IMR-90 (cell line): ENCODE results near the gene ATXN3L. TPM values are rescaled to one million over a fixed set of nuclear protein-coding genes. Genes with fewer than 3 reads are reported as not detected.

Experiments
- ATAC-seq: fragments of 200-7000 bp; cut with Tn5 transposase; 2 replicates; pipeline ENCODE4 v1.9.1; 2020; ENCODE audit warnings: low read depth, mild to moderate bottlenecking, moderate library complexity
- BruUV-seq: library from RNA; stranded (reverse); fragments of 400-500 nt; replicated peaks from 2 replicates; lab custom pipeline; 2021; lab: Mats Ljungman, UMichigan
- CTCF ChIA-PET: fragments of 300-600 bp; formaldehyde crosslinking; extraction: SDS; loops from one replicate; lab custom pipeline; 2021; ENCODE audit warnings: antibody characterized with exemption; lab: Yijun Ruan, JAX
- POLR2A ChIA-PET: fragments of 300-600 bp; sonication (Branson Sonifier 250); formaldehyde crosslinking; loops from one replicate; lab custom pipeline; 2022; ENCODE audit warnings: antibody characterized with exemption; ENCODE audit not compliant: unreplicated experiment; lab: Charles Lee
- DNase-seq: peaks from one replicate; pipeline ENCODE4 v3.0.0; 2013
- H2AFZ ChIP-seq: replicated peaks from 2 replicates; pipeline ENCODE3; 2013; ENCODE audit warnings: low read length, mild to moderate bottlenecking; ENCODE audit not compliant: poor library complexity
- H2AK5ac ChIP-seq: 2 replicates; pipeline ENCODE4 v1.6.1; 2013; ENCODE audit warnings: low read depth, low read length, inconsistent platforms
- H2AK9ac ChIP-seq: replicated peaks from 2 replicates; pipeline ENCODE3; 2013; ENCODE audit warnings: mild to moderate bottlenecking, low read depth, low read length, moderate library complexity; ENCODE audit not compliant: poor library complexity
- H2BK120ac ChIP-seq: 2 replicates; pipeline ENCODE4 v1.6.1; 2013; ENCODE audit warnings: low read depth, low read length, inconsistent platforms
- H2BK15ac ChIP-seq: 3 replicates; pipeline ENCODE4 v1.6.1; 2013; ENCODE audit warnings: low read depth, low read length, inconsistent platforms
- H2BK20ac ChIP-seq: 2 replicates; pipeline ENCODE4 v1.6.1; 2013; ENCODE audit warnings: low read depth, mild to moderate bottlenecking, inconsistent platforms, low read length, moderate library complexity
- H2BK5ac ChIP-seq: 2 replicates; pipeline ENCODE4 v1.6.1; 2013; ENCODE audit warnings: mild to moderate bottlenecking, low read depth, low read length, inconsistent platforms; ENCODE audit not compliant: poor library complexity, severe bottlenecking
- H3K14ac ChIP-seq: replicated peaks from 2 replicates; pipeline ENCODE4 v1.6.1; 2013; ENCODE audit warnings: low read depth, low read length, inconsistent platforms
- H3K18ac ChIP-seq: 2 replicates; pipeline ENCODE4 v1.6.1; 2013; ENCODE audit warnings: low read depth, low read length, control low read depth
- H3K23ac ChIP-seq: 2 replicates; pipeline ENCODE4 v1.6.1; 2013; ENCODE audit warnings: low read depth, low read length, inconsistent platforms
- H3K27ac ChIP-seq: 2 replicates; pipeline ENCODE4 v1.5.1; 2013; ENCODE audit warnings: mild to moderate bottlenecking, control low read depth, low read length; ENCODE audit not compliant: insufficient read depth
- H3K27me3 ChIP-seq: 2 replicates; pipeline ENCODE4 v1.6.1; 2013; ENCODE audit warnings: low read length; ENCODE audit not compliant: control insufficient read depth, insufficient read depth
- H3K36me3 ChIP-seq: 2 replicates; pipeline ENCODE4 v1.6.1; 2013; ENCODE audit warnings: low read length, mixed read lengths; ENCODE audit not compliant: control insufficient read depth, insufficient read depth
- H3K4ac ChIP-seq: 2 replicates; pipeline ENCODE4 v1.6.1; 2013; ENCODE audit warnings: low read depth, low read length, inconsistent platforms
- H3K4me1 ChIP-seq: 2 replicates; pipeline ENCODE4 v1.6.1; 2013; ENCODE audit warnings: low read length, mixed read lengths; ENCODE audit not compliant: control insufficient read depth, insufficient read depth
- H3K4me2 ChIP-seq: 2 replicates; pipeline ENCODE4 v1.6.1; 2013; ENCODE audit warnings: low read depth, mild to moderate bottlenecking, control low read depth, low read length, moderate library complexity
- H3K4me3 ChIP-seq: 2 replicates; pipeline ENCODE4 v1.5.1; 2013; ENCODE audit warnings: low read depth, mild to moderate bottlenecking, control low read depth, low read length, moderate library complexity; ENCODE audit not compliant: insufficient read depth
- H3K56ac ChIP-seq: 2 replicates; pipeline ENCODE4 v1.6.1; 2013; ENCODE audit warnings: low read length, inconsistent platforms; ENCODE audit not compliant: insufficient read depth; ENCODE audit errors: extremely low read depth
- H3K79me1 ChIP-seq, 2 experiments: 2 replicates each; pipeline ENCODE4 v1.6.1; 2013; ENCODE audit warnings: low read length in 2 of 2, inconsistent platforms in 1 of 2, low read depth in 1 of 2
- H3K9ac ChIP-seq: 2 replicates; pipeline ENCODE4 v1.6.1; 2013; ENCODE audit warnings: low read depth, low read length, control low read depth
- H3K9me1 ChIP-seq: 2 replicates; pipeline ENCODE4 v1.6.1; 2013; ENCODE audit warnings: low read length, inconsistent platforms; ENCODE audit not compliant: insufficient read depth
- H3K9me3 ChIP-seq: 2 replicates; pipeline ENCODE4 v1.6.1; 2013; ENCODE audit warnings: low read length; ENCODE audit not compliant: control insufficient read depth, insufficient read depth
- H4K20me1 ChIP-seq: 2 replicates; pipeline ENCODE4 v1.6.1; 2013; ENCODE audit warnings: low read length, inconsistent platforms; ENCODE audit not compliant: insufficient read depth
- H4K5ac ChIP-seq: 2 replicates; pipeline ENCODE4 v1.6.1; 2013; ENCODE audit warnings: mild to moderate bottlenecking, low read depth, low read length, control low read depth
- H4K8ac ChIP-seq, 2 experiments: 2 replicates each; pipeline ENCODE4 v1.6.1; 2013; ENCODE audit warnings: low read depth in 2 of 2, low read length in 2 of 2, control low read depth in 1 of 2, inconsistent platforms in 1 of 2
- H4K91ac ChIP-seq: 2 replicates; pipeline ENCODE4 v1.6.1; 2013; ENCODE audit warnings: low read depth, low read length, inconsistent platforms; ENCODE audit not compliant: insufficient read depth
- BHLHE40 ChIP-seq: fragments of 150-350 bp; IDR thresholded peaks from 2 replicates; pipeline ENCODE4 v1.6.1; 2016; ENCODE audit warnings: mild to moderate bottlenecking, low read depth, low read length
- CHD1 ChIP-seq: IDR thresholded peaks from 2 replicates; pipeline ENCODE4 v1.6.1; 2012; ENCODE audit warnings: low read depth, low read length, improper control_type of control experiment
- CTCF ChIP-seq: conservative IDR thresholded peaks from 2 replicates; pipeline ENCODE4 v1.5.1; 2012; ENCODE audit warnings: mild to moderate bottlenecking, low read depth, low read length, improper control_type of control experiment
- ELK1 ChIP-seq: fragments of 150-350 bp; IDR thresholded peaks from 2 replicates; pipeline ENCODE4 v1.6.1; 2016; ENCODE audit warnings: low read depth, mild to moderate bottlenecking, low read length, moderate library complexity, borderline replicate concordance
- NFE2L2 ChIP-seq: fragments of 150-350 bp; IDR thresholded peaks from 2 replicates; pipeline ENCODE4 v1.6.1; 2016; ENCODE audit warnings: low read depth, mild to moderate bottlenecking, low read length
- POLR2A ChIP-seq: IDR thresholded peaks from 2 replicates; pipeline ENCODE4 v1.6.1; 2012; ENCODE audit warnings: mild to moderate bottlenecking, low read depth, low read length
- RFX5 ChIP-seq: IDR thresholded peaks from 2 replicates; pipeline ENCODE4 v1.8.0; 2012; ENCODE audit warnings: low read depth, mild to moderate bottlenecking, low read length, moderate library complexity
- SMC3 ChIP-seq: fragments of 150-350 bp; IDR thresholded peaks from 2 replicates; pipeline ENCODE4 v1.6.1; 2016; ENCODE audit warnings: low read depth, mild to moderate bottlenecking, antibody characterized with exemption, low read length, moderate library complexity
- WGBS, 2 experiments: methylation state at CpG; one replicate each; pipeline versions ENCODE4 v1.1.5 to v1.1.7; 2013; ENCODE audit warnings: missing lambda C conversion rate in 2 of 2; ENCODE audit not compliant: insufficient read length in 1 of 2; ENCODE audit errors: extremely low coverage in 2 of 2; 5-methylcytosine and 5-hydroxymethylcytosine counted together
- dilution Hi-C: fragments of 300-500 bp; cut with HindIII; formaldehyde crosslinking; loops from one replicate; pipeline ENCODE4 v1.14.3; 2018; ENCODE audit warnings: low sequenced_read_pairs; ENCODE audit not compliant: unreplicated experiment
- in situ Hi-C: fragments of 300-500 bp; cut with MboI; formaldehyde crosslinking; loops from 3 replicates; pipeline ENCODE4 v1.14.3; 2019; ENCODE audit warnings: low sequenced_read_pairs, inconsistent platforms, mixed read lengths
- intact Hi-C: fragments of 100-400 bp; cut with micrococcal nuclease; formaldehyde crosslinking; loops from 2 replicates; pipeline ENCODE4 v1.10.0; 2022
- polyA plus RNA-seq, 3 experiments: library from polyadenylated mRNA; depleted of rRNA; stranded (reverse); fragments of >200 nt; gene quantifications; 2 replicates each; pipeline ENCODE4 v1.2.3, GENCODE V29; 2012; ENCODE audit warnings: low replicate concordance in 1 of 3
- total RNA-seq: library from RNA; depleted of rRNA; stranded (reverse); fragments of >200 nt; gene quantifications from 2 replicates; pipeline ENCODE4 v1.2.3, GENCODE V29; 2012

ATXN3L gene
- total and polyA plus RNA-seq, 2 of the 4 experiments (the other 2 are of a cell fraction), result not detected

GRCh38 chrX:13270360-13270759 is 49.5 kb downstream of the ATXN3L start:
- no CpG with 5 or more reads among the region's 1 CpG for WGBS, 2 experiments
- Histone ChIP-seq H3K9me1 (no peaks in the 10 kb centered on the region), H3K27me3 (no peaks in the 10 kb centered on the region), H4K91ac (no peak overlapping the region), H3K4me3 (no peak overlapping the region), H3K14ac (no peak overlapping the region), H3K56ac (no peak overlapping the region), H3K18ac (no peak overlapping the region), H3K79me1 (no peaks in the 10 kb centered on the region), H3K36me3 (no peaks in the 10 kb centered on the region), H3K9ac (no peak overlapping the region), H3K23ac (no peak overlapping the region), H2BK120ac (no peak overlapping the region), H3K4me1 (peaks cover under 1% of the 10 kb centered on the region), H4K8ac (no peak overlapping the region), H3K4me2 (no peak overlapping the region), H2BK15ac (no peak overlapping the region), H4K20me1 (no peaks in the 10 kb centered on the region), H3K4ac (no peak overlapping the region), H3K27ac (no peak overlapping the region), H2AFZ (no peak overlapping the region), H2AK5ac (no peak overlapping the region), H3K9me3 (no peaks in the 10 kb centered on the region), H2BK20ac (no peak overlapping the region), H2BK5ac (no peak overlapping the region), H2AK9ac (no peak overlapping the region), H4K5ac (no peak overlapping the region)
- POLR2A ChIA-PET, result interaction anchor here (0.7 kb wide), 1 partner anchor 295 kb away, joined by 4 read pairs; no protein-coding TSS in a partner anchor
- in situ Hi-C loops, result no loop called here
- CTCF ChIA-PET, result no interaction called here
- DNase-seq (no peak), ATAC-seq (no peak)
- dilution Hi-C loops, result no loop called here
- intact Hi-C loops, result no loop called here
- no TSS peak for BruUV-seq
- TF ChIP-seq CTCF (no peak), ELK1 (no peak), RFX5 (no peak), SMC3 (no peak), NFE2L2 (no peak), BHLHE40 (no peak), POLR2A (no peak), CHD1 (no peak)
